Neural cell (in vitro differentiated cells): ENCODE results near the gene BRF1.

ENCODE experiments used
- EZH2 ChIP-seq: fragments of 200-600, 300-800 bp; shearing (Covaris generic), sonication (generic); IDR thresholded peaks from 2 replicates; pipeline ENCODE4 v1.6.1; 2014; ENCODE audit warnings: antibody characterized with exemption, low read length, borderline replicate concordance, mild to moderate bottlenecking; ENCODE audit not compliant: insufficient read depth, poor library complexity, severe bottlenecking
- TAF1 ChIP-seq: IDR thresholded peaks from 2 replicates; pipeline ENCODE4 v1.6.1; 2012; ENCODE audit warnings: low read depth
- TF ChIP-seq, protein P1 (sequence below): fragments of 450-650 bp; IDR thresholded peaks from 2 replicates; pipeline ENCODE4 v1.5.1; 2014; ENCODE audit warnings: antibody characterized with exemption, mild to moderate bottlenecking, moderate library complexity; ENCODE audit not compliant: poor library complexity, severe bottlenecking

- TF ChIP-seq, protein P1, sequence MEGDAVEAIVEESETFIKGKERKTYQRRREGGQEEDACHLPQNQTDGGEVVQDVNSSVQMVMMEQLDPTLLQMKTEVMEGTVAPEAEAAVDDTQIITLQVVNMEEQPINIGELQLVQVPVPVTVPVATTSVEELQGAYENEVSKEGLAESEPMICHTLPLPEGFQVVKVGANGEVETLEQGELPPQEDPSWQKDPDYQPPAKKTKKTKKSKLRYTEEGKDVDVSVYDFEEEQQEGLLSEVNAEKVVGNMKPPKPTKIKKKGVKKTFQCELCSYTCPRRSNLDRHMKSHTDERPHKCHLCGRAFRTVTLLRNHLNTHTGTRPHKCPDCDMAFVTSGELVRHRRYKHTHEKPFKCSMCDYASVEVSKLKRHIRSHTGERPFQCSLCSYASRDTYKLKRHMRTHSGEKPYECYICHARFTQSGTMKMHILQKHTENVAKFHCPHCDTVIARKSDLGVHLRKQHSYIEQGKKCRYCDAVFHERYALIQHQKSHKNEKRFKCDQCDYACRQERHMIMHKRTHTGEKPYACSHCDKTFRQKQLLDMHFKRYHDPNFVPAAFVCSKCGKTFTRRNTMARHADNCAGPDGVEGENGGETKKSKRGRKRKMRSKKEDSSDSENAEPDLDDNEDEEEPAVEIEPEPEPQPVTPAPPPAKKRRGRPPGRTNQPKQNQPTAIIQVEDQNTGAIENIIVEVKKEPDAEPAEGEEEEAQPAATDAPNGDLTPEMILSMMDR = no peak
- no peak for TF ChIP-seq TAF1
- TF ChIP-seq EZH2 = no peak
Observed at GRCh38 chr14:105221598-105222178, 79.1 kb downstream of the BRF1 start.
